UCSD-AML1 (cell line): ENCODE measurements around the gene CCDC127.
"Not testable (repeated sequence)": the region's sequence is repeated elsewhere in the genome, so short reads cannot be mapped to it uniquely, and the experiment has no call there.

Source experiments
- DNase-seq: peaks from one replicate; lab custom pipeline; 2025; ENCODE audit not compliant: unreplicated experiment; lab: John Stamatoyannopoulos, UW

Gene CCDC127

DNA sequence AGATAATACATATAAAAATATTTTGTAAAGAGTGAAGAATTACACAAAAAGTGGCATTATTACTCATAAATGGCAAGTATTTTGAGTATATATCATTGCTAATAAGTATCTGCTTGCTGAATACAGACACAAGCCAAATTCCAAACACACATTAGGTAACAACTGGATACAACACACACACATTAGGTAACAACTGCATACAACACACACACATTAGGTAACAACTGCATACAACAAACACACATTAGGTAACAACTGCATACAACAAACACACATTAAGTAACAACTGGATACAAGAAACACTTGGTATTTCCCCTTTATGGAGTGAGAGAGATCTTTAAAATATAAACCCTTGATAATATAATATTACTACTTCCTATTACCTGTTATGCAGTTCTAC, 13.5 kb downstream of the CCDC127 start:
- DNase-seq = no peak

DNA sequence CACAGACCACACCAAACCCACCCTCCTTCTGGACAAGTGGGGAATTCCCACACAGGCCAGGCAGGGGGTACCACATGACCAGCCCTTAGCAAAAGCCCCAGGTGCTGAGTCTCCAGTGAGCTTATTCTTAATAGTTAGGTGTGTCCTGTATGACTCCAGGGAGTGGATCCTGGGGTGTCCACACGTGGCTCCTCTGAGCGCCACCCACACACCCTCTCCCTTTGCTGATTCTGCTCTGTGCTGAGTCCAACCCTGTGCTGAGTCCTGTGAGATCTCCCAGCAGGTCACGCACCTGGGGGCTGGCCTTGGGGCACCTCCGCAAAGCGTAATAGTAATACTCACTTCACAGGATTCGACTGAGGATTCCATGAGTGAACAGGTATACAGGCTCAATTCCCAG, 14.0 kb downstream of the CCDC127 start:
- no peak for DNase-seq

DNA sequence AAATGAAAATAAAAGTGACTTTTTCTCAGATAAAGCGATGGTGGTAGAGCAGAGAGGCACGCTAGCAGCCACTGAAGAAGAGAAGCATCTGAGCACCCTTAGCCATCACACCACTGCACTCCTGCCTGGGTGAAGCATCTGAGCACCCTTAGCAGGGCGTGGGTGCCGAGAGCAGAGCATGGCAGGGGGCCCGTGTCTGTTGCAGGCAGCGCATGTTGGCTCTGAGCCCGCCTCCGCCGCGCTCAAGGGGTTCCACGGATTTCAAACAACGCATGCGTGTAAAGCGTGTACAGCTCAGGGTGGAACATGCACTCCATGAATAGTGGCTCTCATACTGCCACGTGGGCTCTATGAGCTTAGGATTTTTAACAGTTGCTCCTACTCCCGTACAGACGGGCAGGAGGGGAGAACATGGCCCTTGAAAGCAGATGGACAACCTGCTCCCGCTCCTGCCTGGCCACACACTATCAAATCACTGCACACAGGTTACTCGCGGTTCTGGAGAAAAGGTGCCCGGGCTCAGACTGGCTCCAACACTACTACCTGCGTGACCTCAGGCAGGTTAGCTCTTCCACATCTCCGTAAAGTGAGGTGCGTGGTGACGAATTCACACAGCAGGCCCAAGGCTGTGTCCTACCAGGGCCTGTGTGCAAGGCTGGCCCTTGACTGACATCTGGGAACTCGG, 14.6 kb downstream of the CCDC127 start:
- no peak for DNase-seq

DNA sequence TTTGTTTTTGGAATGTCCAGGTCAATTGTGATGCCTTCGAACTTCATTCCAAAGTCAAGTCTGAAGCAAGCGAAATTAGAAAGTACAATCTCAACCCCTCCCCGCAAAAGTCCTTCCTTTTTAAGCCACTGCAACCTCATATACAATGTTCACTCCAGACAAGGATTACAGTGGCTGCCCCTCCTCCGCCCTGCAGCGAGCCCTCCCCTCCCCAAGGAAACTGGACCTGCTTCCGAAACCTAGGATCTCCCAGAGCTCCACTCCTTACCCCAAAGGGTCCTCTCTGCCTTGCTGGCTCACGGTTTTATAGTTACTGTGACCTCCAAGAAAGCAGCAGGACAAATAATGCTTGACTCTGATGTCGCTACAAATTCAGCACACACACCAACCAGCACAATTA, 16.3 kb downstream of the CCDC127 start:
- no peak for DNase-seq

DNA sequence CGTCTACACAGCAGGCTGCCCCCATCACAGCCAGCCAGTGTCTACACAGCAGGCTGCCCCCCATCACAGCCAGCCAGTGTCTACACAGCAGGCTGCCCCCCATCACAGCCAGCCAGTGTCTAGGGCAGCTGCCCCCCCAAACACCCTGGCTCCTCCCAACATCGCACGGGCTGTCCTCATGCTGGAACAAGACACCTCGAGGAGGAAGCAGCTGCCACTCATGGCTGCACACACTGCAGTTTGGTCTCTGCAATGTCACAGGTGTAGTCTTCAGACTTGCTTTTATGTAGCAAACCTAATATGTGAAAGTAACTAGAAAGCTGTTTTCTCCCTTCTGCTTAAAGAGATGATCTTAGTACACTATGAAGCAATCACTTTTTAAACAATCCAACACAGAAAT, 17.0 kb downstream of the CCDC127 start:
- no peak for DNase-seq

DNA sequence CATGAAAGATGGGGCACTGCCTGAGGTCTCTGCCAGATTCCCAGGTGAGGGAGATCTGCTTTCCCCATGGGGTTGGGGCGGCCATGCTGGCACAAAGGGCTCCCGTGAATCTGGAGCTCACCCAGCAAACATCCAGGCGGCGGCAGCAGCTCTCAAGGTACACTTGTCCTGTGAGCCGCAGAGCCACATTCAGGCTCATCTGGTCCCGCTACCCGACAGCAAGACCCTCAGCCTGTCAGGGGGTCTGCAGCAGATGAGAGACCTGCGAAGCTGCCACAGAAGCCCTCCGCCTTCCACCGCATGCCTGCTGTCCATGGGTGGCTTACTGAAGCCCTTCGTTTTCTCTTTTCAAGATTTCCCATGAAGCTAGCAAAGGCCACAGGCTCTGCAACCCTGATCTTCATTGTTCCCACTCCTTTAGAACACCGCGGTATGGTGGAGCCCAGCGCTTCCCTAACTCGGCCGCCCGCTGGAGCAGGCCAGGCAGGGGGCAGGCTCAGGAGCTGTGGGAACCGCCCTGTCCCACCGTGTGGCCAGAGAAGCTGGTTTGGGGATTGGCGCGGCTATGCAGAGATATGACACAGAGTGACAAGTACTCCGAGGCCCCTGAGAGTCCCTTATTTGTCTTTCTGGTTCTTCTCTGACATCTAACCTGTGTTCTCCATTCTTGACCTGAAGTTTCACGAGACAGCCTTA, 17.9 kb downstream of the CCDC127 start:
- DNase-seq = no peak

DNA sequence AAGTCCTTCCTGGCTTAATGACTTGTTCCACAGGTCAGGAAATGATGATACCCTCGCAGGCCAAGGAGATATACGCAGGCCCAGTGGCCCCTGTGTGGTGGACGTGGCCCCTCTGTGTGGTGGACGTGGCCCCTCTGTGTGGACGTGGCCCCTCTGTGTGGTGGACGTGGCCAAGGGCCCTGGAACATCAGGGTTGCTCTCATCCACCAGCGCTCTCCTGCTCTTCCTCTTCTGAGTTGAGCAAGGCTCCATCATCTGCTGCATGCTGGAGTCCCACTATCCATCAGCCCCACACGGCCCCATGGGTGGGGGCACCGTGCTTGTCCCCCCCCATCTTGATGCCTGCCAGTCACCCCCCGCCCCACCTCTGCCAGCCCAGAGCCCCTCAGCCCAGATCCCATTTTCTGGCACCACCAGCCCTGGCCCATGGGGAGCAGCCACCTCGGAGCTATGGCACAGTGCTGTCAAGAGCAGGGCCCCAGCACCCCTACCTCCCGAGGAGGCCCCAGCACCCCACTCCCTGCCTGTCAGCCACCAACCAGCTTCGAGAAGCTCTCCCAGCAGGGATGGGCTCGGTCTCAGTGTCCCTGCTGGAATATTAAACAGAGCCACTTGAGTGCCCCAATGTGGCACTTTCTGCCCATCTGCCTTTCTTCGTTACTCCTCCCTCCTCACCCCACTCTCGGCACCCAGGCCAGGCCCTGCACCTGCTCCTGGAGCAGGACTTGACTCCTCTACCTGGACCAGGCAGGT, 18.6 kb downstream of the CCDC127 start:
- DNase-seq = no peak

DNA sequence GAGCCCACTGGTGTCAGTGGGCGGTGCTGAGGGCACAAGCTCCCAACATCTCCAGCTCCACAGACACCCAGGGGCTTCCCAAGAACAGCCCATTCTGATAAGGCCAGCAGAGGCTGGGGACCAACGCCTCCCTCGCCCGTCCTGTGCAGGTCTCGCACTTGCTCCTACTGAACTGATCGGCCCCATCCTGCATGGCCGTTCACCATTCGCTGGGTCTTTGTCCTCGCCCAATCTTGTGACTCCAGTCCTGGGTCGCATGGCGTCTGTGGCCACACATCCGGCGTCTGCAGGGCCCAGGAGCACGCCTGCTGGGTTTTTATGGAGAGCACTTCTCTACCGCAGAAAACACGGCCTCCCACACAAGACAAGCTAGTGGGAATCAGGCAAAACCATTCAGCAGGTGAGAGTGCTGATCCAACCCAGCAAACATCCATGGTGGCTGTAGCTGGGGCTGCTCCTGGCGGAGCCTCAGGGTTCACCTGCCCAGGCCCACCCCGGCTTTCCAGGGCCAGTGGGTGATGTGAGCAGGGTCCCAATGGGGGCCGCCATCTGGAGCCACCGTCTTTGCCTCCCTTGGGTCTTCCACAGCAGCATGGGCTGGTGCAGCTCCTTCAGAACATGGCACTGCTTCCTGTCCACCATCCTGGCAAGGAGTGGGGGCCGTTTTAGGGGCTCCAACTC, 19.3 kb downstream of the CCDC127 start:
- no peak for DNase-seq

DNA sequence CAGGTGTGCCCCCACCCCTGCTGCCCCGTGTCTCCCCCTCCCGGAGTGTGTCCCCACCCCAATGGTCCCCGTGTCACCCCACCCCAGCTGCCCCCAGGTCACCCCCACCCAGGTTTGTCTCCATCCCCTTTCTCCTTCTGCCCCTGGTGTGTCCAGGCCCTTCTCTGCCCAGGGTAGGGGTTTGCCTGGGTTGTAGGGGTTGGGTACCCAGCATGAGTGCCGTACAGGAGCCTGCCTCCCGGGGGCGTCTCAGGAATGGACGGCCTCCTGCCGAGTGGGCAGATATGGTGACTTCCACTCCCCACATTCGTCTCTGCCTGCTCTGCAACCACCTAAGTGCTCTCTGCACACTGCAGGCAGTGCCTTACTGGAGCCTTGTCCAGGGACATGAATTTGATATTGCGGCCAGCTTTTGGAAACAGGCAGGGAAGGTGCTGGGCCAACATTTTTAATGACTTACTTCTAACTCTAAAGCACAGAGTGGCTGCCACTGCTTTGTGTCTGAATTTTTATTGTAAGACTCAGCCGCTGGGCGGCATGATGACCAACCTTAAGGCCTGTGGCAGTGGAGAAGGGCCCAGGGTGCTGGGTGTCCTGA, 20.0 kb downstream of the CCDC127 start:
- DNase-seq = no peak

DNA sequence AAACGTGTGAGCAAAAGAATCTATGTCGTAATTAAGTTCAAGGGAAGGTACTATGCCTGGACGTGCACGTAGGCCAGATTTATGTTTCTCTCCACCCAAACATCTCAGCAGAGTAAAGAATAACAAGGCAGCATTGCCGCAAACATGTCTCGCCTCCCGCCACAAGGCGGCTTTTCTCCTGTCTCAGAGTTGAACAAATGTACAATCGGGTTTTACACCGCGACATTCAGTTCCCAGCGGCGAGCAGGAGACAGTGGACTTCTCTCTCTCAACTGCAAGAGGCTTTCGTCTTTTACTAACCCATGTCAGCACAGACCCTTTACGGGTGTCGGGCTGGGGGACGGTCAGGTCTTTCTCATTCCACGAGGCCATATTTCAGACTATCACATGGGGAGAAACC, 20.9 kb downstream of the CCDC127 start:
- not testable (repeated sequence) for DNase-seq

DNA sequence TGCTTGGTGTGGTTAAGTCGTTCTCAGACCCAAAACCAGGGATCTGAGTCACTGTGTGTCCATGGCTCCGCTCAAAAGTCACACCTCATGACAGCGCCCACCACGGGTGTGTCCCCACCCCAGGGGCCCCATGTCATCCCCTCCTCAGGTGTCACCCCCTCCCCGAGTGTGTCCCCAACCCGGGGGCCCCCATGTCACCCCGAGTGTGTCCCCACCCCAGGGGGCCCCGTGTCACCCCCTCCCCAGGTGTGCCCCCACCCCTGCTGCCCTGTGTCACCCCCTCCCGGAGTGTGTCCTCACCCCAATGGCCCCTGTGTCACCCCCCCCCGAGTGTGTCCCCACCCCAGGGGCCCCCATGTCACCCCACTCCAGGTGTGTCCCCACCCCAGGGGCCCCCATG, 21.6 kb downstream of the CCDC127 start:
- DNase-seq = no peak

DNA sequence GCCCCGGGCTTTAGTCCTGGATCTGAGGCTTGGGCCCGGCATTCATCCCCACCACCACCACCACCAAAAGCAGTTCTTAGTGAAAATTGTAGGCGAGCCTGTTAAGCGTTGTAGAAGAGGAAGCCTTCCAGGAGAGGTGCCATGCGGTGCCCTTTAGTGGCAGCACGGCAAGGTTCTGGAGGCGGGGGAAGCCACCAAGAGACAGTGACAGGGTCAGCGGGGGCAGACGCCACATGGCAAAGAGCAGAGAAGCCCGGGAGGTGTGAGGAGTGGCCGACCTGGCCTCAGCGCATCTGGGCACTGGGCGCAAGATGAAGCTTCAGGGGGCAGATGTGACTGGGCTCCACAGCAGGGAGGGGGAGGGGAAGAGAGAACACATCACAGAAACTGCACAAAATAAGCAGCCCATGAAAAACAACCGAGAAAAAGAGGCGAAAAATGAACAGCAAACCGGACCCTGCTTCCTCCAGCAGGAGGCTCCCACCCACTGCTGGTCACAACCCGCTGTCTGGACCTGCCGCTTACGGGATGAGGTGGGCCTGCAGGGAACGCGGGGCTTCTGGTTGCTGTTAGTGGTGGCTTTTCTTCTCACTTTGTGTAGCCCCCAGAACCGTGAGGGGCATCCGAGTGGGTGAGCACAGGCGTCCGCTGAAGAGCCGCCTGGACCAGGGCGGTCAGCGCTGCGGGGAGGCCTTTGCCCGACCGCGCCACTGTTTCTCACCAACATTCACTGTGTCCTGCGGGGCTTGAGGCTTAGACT, 22.4 kb downstream of the CCDC127 start:
- DNase-seq = no peak

DNA sequence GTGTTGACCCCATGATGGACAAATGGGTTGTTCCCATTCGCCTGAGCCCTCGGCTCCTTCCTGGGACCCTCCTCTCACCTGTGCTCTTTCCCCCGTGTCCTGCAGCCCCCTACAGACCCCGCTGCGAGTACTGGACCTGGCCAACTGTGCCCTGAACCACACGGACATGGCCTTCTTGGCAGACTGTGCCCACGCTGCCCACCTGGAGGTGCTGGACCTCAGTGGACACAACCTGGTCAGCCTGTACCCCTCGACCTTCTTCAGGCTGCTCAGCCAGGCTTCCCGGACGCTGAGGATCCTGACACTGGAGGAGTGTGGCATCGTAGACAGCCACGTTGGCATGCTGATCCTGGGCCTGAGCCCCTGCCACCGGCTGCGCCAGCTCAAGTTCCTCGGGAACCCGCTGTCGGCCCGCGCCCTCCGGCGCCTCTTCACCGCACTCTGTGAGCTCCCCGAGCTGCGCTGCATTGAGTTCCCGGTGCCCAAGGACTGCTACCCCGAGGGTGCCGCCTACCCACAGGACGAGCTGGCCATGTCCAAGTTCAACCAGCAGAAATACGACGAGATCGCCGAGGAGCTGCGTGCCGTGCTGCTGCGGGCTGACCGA, 23.2 kb downstream of the CCDC127 start:
- no peak for DNase-seq

DNA sequence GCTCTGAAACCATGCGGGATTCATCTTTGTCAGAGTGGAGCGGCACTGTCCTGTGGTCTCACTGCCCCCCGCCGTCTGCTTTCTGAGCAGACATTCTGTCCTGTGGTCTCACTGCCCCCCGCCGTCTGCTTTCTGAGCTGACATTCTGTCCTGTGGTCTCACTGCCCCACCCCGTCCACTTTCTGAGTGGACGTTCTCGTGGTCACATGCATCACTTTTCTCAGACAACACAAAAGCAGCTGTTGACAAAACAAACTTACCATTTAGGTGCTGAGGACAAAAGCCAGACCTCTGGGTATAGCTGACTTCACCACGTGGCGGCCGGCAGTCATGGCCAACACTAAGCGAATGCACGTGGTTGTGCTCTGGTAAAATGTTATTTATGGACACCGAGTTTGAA, 23.9 kb downstream of the CCDC127 start:
- DNase-seq = no peak

DNA sequence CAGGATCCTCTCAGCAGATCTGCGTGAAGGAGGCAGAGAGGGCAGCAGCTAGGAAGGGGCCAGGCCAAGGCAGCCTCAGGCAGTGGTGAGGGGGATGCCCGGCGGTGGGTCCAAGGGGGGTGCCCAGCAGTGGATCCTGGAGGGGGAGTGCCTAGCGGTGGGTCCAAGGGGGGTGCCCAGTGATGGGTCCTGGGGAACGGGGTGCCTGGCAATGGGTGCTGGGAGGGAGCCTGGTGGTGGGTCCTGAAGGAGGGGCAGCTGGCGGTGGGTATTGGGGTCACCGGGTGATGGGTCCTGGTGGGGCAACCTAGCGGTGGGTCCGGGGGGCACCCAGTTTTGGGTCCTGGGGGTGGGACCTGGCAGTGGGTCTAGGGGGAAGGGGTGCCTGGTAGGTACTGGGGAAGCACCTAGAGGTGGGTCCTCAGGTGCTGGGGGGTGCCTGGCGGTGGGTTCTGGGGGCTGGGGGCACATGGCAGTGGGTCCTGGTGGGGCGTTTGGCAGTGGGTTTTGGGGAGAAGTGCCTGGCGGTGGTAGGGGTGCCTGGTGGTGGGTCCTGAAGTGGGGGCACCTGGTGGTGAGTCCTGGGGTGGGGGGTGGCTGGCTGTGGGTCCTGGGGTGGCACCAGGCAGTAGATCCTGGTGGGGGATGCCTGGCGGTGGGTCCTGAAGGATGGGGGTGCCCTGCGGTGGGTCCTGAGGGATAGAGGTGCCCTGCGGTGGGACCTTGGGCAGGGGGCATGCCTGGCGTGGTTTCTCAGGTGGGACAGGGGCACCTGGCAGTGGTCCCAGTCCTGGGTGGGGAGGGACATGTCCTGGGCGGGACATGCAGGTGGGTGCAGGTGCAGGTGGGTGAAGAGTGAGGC, 24.8 kb downstream of the CCDC127 start:
- DNase-seq = no peak

DNA sequence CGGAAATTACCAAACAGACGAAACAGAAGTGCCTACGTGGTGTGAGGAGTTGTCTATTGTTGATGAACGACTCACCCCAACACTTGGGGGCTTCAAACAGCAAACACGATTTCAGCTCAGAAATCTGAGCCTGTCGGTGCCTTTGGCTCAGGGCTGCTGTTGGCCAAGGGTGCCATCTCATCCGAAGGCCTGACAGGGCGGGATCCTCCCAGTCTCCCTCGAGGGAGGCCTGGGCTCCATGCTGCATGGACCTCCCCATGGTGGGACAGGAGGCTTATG, 25.3 kb downstream of the CCDC127 start:
- no peak for DNase-seq

DNA sequence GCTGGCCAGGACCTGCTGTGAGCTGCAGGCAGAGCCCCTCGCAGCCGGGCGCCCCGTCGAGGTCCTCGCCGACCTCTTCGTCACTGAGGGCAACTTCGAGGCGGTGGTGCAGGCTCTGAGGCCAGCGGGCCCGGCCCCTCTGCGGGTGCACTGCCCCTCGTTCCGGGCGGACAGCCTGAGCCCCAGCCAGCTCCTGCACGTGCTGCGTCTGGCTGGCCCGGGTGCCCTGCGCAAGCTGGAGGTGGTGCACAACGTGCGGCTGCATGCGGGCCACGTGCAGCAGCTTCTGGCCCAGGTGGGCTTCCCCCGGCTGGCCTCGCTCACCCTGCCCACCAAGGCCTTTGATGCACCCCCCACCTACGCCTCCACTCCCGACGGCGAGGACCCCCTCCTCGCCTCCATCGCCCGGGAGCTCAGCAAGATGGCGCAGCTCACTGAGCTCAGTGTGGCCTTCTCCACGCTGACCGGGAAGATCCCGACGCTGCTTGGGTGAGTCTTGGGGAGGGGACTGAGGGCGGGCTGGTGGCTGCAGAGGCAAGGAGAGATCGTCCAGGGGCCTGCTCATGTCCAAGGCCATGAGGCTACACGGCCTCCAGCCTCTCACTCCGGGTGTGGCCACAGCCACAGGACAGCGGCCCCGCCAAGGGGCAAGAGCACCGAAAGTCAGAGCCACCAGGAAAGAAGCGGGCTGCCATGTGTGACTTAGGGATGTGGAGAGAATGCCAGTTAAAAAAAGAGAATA, 25.8 kb downstream of the CCDC127 start:
- DNase-seq = no peak

DNA sequence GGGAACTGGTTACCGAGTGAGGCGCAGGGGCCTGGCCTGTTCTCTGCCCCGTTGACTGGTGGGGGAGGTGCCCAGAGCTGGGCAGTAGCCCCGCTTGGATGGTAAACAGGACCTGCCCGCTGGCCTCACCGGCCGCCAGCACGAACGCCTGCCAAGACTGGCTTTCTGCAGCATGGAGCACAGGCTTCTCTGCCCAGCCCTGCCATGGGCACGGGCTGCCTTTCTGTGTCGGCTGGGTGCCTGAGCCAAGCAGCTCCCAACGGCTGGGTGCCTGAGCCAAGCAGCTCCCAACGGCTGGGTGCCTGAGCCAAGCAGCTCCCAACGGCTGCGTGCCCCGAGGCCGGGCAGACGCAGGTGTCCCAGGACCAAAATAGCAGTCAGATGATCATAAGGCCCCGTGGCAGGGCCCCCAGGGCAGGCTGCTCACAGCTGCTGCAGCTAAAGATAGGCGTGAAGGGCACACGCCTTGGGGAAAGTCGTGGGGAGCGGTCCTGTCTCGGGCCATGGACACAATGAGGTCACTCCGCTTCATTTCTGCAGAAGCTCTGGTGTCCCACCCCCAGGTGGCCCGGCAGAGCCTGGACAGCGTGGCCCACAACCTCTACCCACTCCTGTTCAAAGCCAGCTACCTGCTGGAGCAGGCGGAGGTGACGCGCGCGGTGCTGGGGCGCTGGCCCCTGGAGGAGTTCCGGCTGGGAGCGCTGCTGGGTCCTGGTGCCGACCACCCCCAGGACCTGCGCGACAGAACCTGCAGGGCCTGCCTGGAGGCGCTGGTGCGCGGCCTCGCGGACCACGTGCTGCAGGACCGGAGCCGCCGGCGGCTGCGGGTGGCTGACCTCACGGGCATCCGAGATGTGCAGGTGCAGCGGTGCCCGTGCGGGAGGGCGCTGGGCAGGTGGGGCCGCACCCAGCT, 26.7 kb downstream of the CCDC127 start, which contains the start of gene LRRC14B:
Gene LRRC14B (plus strand): TSS at position 460 of the 913 bp plus-strand sequence. CDS start 44 bp downstream, at position 504.
- no peak for DNase-seq
